ENCODE data around the gene NAGLU. TPM values are rescaled to one million over a fixed set of nuclear protein-coding genes. Genes with fewer than 3 reads are reported as not detected.

NAGLU gene
- total and polyA plus RNA-seq, 2 of the 13 experiments (the other 11 are each of a cell fraction or from before 2014, with no cell fraction given) = 28.2 to 40.1 TPM

DNA sequence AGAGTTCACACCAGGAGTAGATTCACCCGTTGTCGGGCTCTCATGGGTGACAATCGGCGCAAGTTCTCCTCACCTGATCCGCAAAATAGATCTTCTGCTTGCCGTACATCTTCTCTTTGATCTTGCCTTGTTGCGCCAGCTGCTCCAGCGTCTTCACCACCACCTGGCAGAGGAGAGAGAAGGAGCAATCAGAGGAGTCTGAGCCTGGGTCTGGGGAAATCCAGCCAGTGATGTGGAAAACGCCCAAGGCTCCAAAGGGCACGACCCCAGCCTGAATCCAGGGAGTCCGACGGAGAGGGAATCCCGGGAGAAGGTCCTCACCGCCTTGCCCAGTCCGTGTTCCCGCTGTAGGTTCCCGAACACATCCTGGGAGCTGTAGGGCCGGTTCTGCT is 41.1 kb downstream of the NAGLU start (continued):
- no peak for TF ChIP-seq ZC3H13 (CRISPR knock-in tag; IDR thresholded peaks at IDR 0.05)
- no peak for TF ChIP-seq SKIL (CRISPR knock-in tag; IDR thresholded peaks at IDR 0.05; ENCODE audit: borderline replicate concordance)
- TF ChIP-seq ZMYM3 (CRISPR knock-in tag; IDR thresholded peaks at IDR 0.05) = no peak
- TF ChIP-seq ZNF879 (CRISPR knock-in tag; IDR thresholded peaks at IDR 0.05) = peak; percentile 46; the same call in 1 of the 2 replicates
- no peak for TF ChIP-seq ZBTB26 (CRISPR knock-in tag; IDR thresholded peaks at IDR 0.05; ENCODE audit: borderline replicate concordance)
- no peak for TF ChIP-seq PAF1 (CRISPR knock-in tag; IDR thresholded peaks at IDR 0.05)
- no peak for TF ChIP-seq PHF8 (CRISPR knock-in tag; IDR thresholded peaks at IDR 0.05)
- no peak for TF ChIP-seq FUBP1 (CRISPR knock-in tag; IDR thresholded peaks at IDR 0.05; ENCODE audit: borderline replicate concordance)
- TF ChIP-seq ZNF451 (CRISPR knock-in tag; IDR thresholded peaks at IDR 0.05) = no peak
- TF ChIP-seq MED1 (CRISPR knock-in tag; IDR thresholded peaks at IDR 0.05) = no peak

All from HepG2 (cell line).